ENCODE data around the gene APLNR.

Gene APLNR

DNA sequence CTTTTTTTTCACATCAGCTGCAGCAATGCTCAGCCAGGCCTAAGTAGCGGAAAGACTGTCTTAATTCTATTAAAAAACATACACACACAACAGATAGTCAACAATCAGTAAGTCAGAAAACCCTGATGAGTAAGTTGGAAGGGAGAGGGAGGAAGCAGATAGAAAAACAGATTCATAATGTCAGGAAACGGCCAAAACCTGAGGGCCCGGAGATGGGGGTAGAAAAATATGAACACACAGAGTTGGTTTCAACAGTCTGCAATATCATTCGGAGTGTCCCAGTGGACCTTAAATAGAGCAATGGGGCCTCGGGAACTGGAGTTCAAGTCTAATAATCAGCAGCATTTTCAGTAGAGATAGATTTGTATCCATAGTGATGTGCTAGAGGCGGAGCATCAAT lies 40.5 kb downstream of the APLNR start:
- in situ Hi-C loops (cut with MboI; ENCODE audit: low pct_unique_long_range_greater_than_20kb, low sequenced_read_pairs): no loop called here
- no peak for DNase-seq

DNA sequence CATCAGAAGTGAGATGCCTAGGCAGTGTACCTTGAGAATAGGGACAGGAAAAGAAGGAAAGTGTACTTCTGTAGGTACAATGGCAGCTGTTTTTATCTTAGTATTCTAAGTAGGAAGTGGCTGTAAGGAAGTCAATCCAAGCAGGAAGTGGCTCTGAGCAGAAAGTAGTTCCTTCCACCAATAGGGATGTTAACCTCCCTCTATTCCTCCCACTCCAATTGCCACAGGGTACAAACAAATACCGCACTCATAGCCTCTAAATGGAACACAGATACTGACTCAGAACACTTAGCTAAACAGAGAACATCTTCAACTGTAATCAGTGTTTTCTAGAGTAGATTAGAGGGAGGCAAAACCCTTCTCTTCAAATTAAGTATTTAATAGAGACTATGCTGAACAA lies 44.7 kb downstream of the APLNR start:
- in situ Hi-C loops (cut with MboI; ENCODE audit: low pct_unique_long_range_greater_than_20kb, low sequenced_read_pairs): no loop called here
- DNase-seq: no peak

DNA sequence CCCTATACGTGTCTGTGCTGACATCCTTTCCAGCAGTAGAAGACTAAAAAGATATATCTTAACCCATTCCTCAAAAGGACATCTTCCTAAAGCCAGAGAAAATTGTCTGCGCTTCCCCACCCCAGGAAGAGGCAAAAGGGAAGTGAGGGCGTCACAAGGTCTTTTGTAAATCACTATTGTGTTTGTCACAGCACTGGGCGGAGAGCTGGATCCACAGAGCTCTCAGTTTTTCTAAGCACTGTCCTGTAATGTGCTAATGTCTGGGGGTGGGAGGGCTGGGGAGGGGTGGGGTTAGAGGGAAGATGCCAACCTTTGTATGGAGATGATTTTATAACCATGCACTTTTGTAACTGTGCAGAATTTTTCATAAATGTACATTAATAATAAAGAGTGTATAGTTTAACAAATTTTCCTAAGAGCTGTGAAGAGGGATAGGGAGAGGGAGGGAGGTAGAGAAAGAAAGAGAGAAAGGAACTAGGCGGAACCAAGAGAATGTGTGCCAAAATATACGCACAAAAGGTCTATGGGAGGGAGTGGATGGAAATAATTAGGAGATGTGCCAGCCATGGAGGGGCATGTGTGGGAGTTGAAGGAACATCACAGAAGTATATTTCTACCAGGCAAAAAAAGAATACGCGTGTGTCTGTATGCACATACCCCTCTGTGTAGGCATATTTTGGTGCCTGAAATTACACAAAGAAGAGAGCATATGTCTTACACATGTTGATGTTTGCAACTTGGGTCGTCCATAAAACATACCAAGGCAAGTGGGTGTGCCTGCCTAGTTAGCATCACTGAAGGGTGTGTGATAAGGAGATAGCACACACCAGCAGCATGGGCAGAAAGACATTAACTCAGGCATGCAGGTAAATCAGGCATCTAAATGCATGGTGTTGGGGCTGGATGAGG lies 45.5 kb downstream of the APLNR start:
- in situ Hi-C loops (cut with MboI; ENCODE audit: low pct_unique_long_range_greater_than_20kb, low sequenced_read_pairs): no loop called here

DNA sequence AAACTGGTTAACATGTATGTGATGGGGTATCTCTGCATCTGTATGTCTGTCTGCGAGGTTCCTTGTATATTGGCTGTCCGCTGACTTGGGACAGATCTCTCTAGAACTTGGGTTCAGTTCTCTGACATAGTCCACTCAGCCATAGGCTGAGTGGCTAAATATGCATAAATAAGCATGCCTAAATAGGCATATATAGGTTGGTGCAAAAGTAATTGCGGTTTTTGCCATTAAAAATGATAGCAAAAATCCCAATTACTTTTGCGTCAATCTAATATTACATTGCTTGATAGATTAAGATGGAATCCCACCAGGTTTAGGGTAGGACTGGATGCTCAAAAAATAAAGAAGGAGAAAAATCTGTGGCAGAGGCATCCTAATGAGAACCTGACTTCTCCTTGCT lies 46.5 kb downstream of the APLNR start:
- DNase-seq: no peak
- in situ Hi-C loops (cut with MboI; ENCODE audit: low pct_unique_long_range_greater_than_20kb, low sequenced_read_pairs): no loop called here

More for the DNA sequence above, 45.5 kb downstream of the APLNR start:
- DNase-seq: no peak

Measured in KBM-7 (cell line).